GM12878 (cell line): Measurements from ENCODE around the gene NEFH. TPM values are rescaled to one million over a fixed set of nuclear protein-coding genes. Genes with fewer than 3 reads are reported as not detected.
A peak's percentile ranks its signal among the peaks of the same experiment; 100 is the strongest.

Experiments used
- ATAC-seq: fragments of 200-7000 bp; cut with Tn5 transposase; 3 replicates; pipeline ENCODE4 v1.9.1; 2020; ENCODE audit warnings: mild to moderate bottlenecking, moderate library complexity
- BruUV-seq: library from RNA; stranded (reverse); fragments of 400-500 nt; replicated peaks from 2 replicates; lab custom pipeline; 2021; lab: Mats Ljungman, UMichigan
- CTCF ChIA-PET: fragments of 300-600 bp; sonication (Branson Sonifier 250); formaldehyde crosslinking; extraction: SDS; loops from one replicate; lab custom pipeline; 2021; ENCODE audit warnings: inconsistent platforms; lab: Yijun Ruan, JAX
- POLR2A ChIA-PET: fragments of 350-600 bp; formaldehyde crosslinking; extraction: SDS; loops from one replicate; lab custom pipeline; 2021; ENCODE audit warnings: inconsistent platforms; lab: Charles Lee
- RAD21 ChIA-PET: fragments of 300-600 bp; sonication (Branson Sonifier 250); formaldehyde crosslinking; loops from one replicate; lab custom pipeline; 2023; ENCODE audit warnings: antibody characterized with exemption; ENCODE audit not compliant: unreplicated experiment; lab: Charles Lee
- SMC1A ChIA-PET: fragments of 300-600 bp; sonication (Branson Sonifier 250); formaldehyde crosslinking; loops from one replicate; lab custom pipeline; 2023; ENCODE audit not compliant: unreplicated experiment, uncharacterized antibody; lab: Charles Lee
- DNase-seq: peaks from one replicate; pipeline ENCODE4 v3.0.0-alpha.2; 2011; ENCODE audit warnings: low read depth, low spot score
- FAIRE-seq: peaks from 3 replicates; lab custom pipeline; 2011; peaks lifted over from hg19 to GRCh38; lab: Jason Lieb, UNC
- H2AFZ ChIP-seq: 2 replicates; pipeline ENCODE4 v1.6.0; 2011; ENCODE audit warnings: low read depth, low read length, control low read depth; ENCODE audit not compliant: control insufficient read depth
- H3K27ac ChIP-seq: 2 replicates; pipeline ENCODE4 v1.5.1; 2011; ENCODE audit warnings: control low read depth; ENCODE audit not compliant: control insufficient read depth, insufficient read depth
- H3K27me3 ChIP-seq, 2 experiments: replicated peaks in 1 of 2; 2 replicates each; pipeline versions ENCODE4 v1.6.0 to v1.6.1; 2011; ENCODE audit warnings: low read length in 1 of 2; ENCODE audit not compliant: control insufficient read depth in 2 of 2, insufficient read depth in 2 of 2
- H3K36me3 ChIP-seq, 2 experiments: 2 replicates each; pipeline ENCODE4 v1.5.1; 2011; ENCODE audit warnings: low read length in 1 of 2; ENCODE audit not compliant: control insufficient read depth in 2 of 2, insufficient read depth in 2 of 2
- H3K4me1 ChIP-seq: 2 replicates; pipeline ENCODE4 v1.6.1; 2011; ENCODE audit warnings: mild to moderate bottlenecking, low read length, moderate library complexity, mixed read lengths; ENCODE audit not compliant: control insufficient read depth, insufficient read depth
- H3K4me2 ChIP-seq: 2 replicates; pipeline ENCODE4 v1.6.0; 2011; ENCODE audit warnings: control low read depth; ENCODE audit not compliant: control insufficient read depth, insufficient read depth
- H3K4me3 ChIP-seq: fragments of 200-600 bp; sonication (generic); 2 replicates; pipeline ENCODE4 v1.5.1; 2016
- H3K79me2 ChIP-seq: 2 replicates; pipeline ENCODE4 v1.6.0; 2011; ENCODE audit warnings: low read length; ENCODE audit not compliant: control insufficient read depth, insufficient read depth
- H3K9ac ChIP-seq: 2 replicates; pipeline ENCODE4 v1.8.0; 2011; ENCODE audit warnings: low read length, control low read depth, mixed read lengths; ENCODE audit not compliant: control insufficient read depth, insufficient read depth
- H3K9me3 ChIP-seq: replicated peaks from 3 replicates; pipeline ENCODE4 v1.5.1; 2011; ENCODE audit warnings: mild to moderate bottlenecking, low read length; ENCODE audit not compliant: control insufficient read depth, insufficient read depth
- H4K20me1 ChIP-seq: 2 replicates; pipeline ENCODE4 v1.6.0; 2011; ENCODE audit not compliant: control insufficient read depth, insufficient read depth
- CREB1 ChIP-seq: IDR thresholded peaks from 2 replicates; pipeline ENCODE4 v1.6.1; 2012; ENCODE audit warnings: low read depth, mild to moderate bottlenecking, inconsistent platforms
- CREM ChIP-seq: IDR thresholded peaks from 2 replicates; pipeline ENCODE4 v1.6.1; 2014; ENCODE audit warnings: antibody characterized with exemption, low read depth
- ESRRA ChIP-seq: IDR thresholded peaks from 2 replicates; pipeline ENCODE4 v1.6.1; 2012; ENCODE audit warnings: mild to moderate bottlenecking, low read length, improper control_type of control experiment
- IKZF1 ChIP-seq: fragments of 450-650 bp; conservative IDR thresholded peaks from 2 replicates; pipeline ENCODE4 v1.6.1; 2017; ENCODE audit warnings: antibody characterized with exemption, mild to moderate bottlenecking
- KAT2A ChIP-seq: conservative IDR thresholded peaks from 2 replicates; pipeline ENCODE4 v1.6.1; 2011; ENCODE audit warnings: low read depth, low read length; ENCODE audit not compliant: control insufficient read depth
- MEF2A ChIP-seq: IDR thresholded peaks from 2 replicates; pipeline ENCODE4 v1.6.1; 2011; ENCODE audit warnings: low read depth, mild to moderate bottlenecking, low read length, moderate library complexity; ENCODE audit not compliant: insufficient read depth
- POLR2A ChIP-seq: IDR thresholded peaks from 2 replicates; pipeline ENCODE4 v1.6.1; 2011; ENCODE audit warnings: low read depth, mild to moderate bottlenecking, low read length
- RAD21 ChIP-seq: IDR thresholded peaks from 2 replicates; pipeline ENCODE4 v1.6.1; 2011; ENCODE audit warnings: mild to moderate bottlenecking, low read depth, low read length, moderate library complexity; ENCODE audit not compliant: insufficient read depth
- SMAD5 ChIP-seq: IDR thresholded peaks from 2 replicates; pipeline ENCODE4 v1.6.1; 2016; ENCODE audit warnings: antibody characterized with exemption, low read depth
- TARDBP ChIP-seq: IDR thresholded peaks from 2 replicates; pipeline ENCODE4 v1.6.1; 2016; ENCODE audit warnings: borderline replicate concordance
- TBL1XR1 ChIP-seq: IDR thresholded peaks from 2 replicates; pipeline ENCODE4 v1.6.1; 2012; ENCODE audit warnings: low read depth, low read length, improper control_type of control experiment
- WGBS: methylation state at CpG from one replicate; pipeline ENCODE4 v1.1.6; 2016; ENCODE audit warnings: low lambda C conversion rate; ENCODE audit not compliant: insufficient replicate concordance, insufficient coverage; ENCODE audit errors: missing lambda C conversion rate; 5-methylcytosine and 5-hydroxymethylcytosine counted together
- in situ Hi-C: fragments of 300-500 bp; cut with MboI; formaldehyde crosslinking; loops from 9 replicates; pipeline ENCODE4 v1.14.3; 2018; ENCODE audit warnings: mixed read lengths
- intact Hi-C: fragments of 100-400 bp; cut with micrococcal nuclease; formaldehyde crosslinking; loops from one replicate; pipeline ENCODE4 v1.14.2; 2022; ENCODE audit not compliant: unreplicated experiment
- polyA plus RNA-seq, 11 experiments: library from polyadenylated mRNA; depleted of rRNA in 4 of 11; unstranded in 6 of 11; stranded (reverse) in 5 of 11; fragments of >200 nt; fragmentation: Nextera tagmentation in 4 of 11; fragmentation: Illumina TruSeq in 1 of 11; extraction: Ambion mirVana in 4 of 11; extraction: Trizol in 1 of 11; gene quantifications; 1 replicate in 1 of 11; 2 replicates in 10 of 11; pipeline versions ENCODE4 v1.2.1 to v1.2.3, GENCODE V29; 2011 to 2016; ENCODE audit warnings: inconsistent platforms in 2 of 11, missing spikeins in 2 of 11, low read depth in 1 of 11
- total RNA-seq, 4 experiments: library from RNA; depleted of rRNA in 3 of 4; stranded (reverse); fragments of >200 nt in 3 of 4; fragmentation: Illumina TruSeq in 1 of 4; extraction: Trizol in 1 of 4; gene quantifications; 2 replicates each; pipeline versions ENCODE4 v1.2.1 to v1.2.3, GENCODE V29; 2013 to 2021
- TF ChIP-seq, protein P1 (sequence below): fragments of 450-650 bp; formaldehyde crosslinking; IDR thresholded peaks from 2 replicates; pipeline ENCODE4 v1.5.0; 2022; ENCODE audit warnings: mild to moderate bottlenecking, missing genetic modification characterization
- TF ChIP-seq, protein P2 (sequence below): fragments of 450-650 bp; IDR thresholded peaks from 2 replicates; pipeline ENCODE4 v1.6.1; 2018; ENCODE audit warnings: mild to moderate bottlenecking, low read depth, moderate library complexity; ENCODE audit not compliant: partially characterized antibody

NEFH gene
- total and polyA plus RNA-seq, 10 of the 15 experiments (the other 5 are each of a cell fraction or from before 2014, with no cell fraction given): 0.02 to 0.25 (median 0.09) TPM

DNA sequence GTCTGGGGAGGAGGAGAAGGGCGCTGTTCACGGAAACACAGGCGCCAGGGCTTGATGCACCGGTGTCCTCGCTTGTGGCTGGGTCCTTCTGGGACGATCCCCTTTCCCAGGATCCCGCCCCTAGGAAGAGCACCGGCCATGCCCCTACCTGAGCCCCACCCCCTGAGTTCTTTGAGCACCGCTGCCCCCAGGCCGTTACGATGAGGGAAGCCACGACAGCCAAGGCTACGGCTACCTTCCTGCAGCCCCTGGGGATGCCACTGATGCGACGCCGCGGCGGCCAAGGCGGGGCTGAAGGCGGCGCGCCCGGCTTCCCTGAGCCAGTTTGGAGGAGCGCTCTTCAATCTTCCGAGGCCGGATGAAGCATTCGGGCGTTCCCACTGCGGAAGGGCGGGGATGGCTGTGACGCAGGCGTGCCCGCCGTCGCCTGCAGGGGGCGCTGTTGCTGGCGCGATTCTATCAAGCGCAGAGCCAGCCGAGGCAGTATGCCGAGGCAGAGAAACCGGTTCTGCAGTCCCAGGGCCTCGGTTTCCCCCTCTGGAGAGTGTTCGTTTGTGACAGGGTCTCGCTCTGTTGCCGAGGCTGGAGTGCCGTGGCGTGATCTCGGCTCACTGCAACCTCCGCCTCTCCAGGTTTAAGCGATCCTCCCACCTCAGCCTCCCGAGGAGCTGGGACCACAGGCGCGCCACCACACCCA lies 9.7 kb upstream of the NEFH start (continued):
- peak; percentile 33 for TF ChIP-seq IKZF1
- TF ChIP-seq RAD21: 0 out of 2 replicates have a peak, but pooled peaks have one; percentile 30
- peak; percentile 93 for TF ChIP-seq CREM
- TF ChIP-seq CREB1: peak; percentile 81
- TF ChIP-seq, all 136 proteins: peak for 6

DNA sequence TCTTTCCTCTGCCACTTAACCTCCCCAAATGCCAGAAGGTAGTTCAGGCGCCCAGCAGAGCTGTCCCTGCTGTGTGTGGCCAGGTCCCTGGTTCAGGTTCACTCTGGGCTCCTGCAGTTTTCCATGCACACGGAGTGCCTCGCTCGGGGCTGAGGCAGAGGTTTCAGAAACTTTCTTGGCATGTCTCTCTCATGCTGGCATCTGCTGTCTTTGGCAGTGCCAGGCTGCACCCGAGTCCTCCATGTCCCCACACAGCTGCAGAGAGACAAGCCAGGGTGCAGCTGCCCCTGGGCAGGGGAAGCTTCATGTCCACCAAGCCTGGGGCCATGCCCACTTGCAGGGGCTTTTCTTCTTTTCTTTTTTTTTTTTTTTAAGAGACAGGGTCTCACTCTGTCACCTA lies 7.0 kb upstream of the NEFH start:
- no TSS peak for BruUV-seq
- no peak overlapping the region for H3K4me2 ChIP-seq
- intact Hi-C loops (no loop called here), in situ Hi-C loops (no loop called here)
- DNase-seq (no peak), FAIRE-seq (no peak), ATAC-seq (no peak)
- H3K27ac ChIP-seq: no peak overlapping the region
- ChIA-PET POLR2A (no interaction called here), CTCF (interaction anchor here (1.2 kb wide), 1 partner anchor 81 kb away, joined by 4 read pairs; the partner anchor contains the start of gene THOC5), SMC1A (no interaction called here), RAD21 (no interaction called here)
- no peaks in the 10 kb centered on the region for H4K20me1 ChIP-seq
- H3K79me2 ChIP-seq: no peaks in the 10 kb centered on the region
- no peaks in the 10 kb centered on the region for H3K36me3 ChIP-seq
- TF ChIP-seq, protein P1, sequence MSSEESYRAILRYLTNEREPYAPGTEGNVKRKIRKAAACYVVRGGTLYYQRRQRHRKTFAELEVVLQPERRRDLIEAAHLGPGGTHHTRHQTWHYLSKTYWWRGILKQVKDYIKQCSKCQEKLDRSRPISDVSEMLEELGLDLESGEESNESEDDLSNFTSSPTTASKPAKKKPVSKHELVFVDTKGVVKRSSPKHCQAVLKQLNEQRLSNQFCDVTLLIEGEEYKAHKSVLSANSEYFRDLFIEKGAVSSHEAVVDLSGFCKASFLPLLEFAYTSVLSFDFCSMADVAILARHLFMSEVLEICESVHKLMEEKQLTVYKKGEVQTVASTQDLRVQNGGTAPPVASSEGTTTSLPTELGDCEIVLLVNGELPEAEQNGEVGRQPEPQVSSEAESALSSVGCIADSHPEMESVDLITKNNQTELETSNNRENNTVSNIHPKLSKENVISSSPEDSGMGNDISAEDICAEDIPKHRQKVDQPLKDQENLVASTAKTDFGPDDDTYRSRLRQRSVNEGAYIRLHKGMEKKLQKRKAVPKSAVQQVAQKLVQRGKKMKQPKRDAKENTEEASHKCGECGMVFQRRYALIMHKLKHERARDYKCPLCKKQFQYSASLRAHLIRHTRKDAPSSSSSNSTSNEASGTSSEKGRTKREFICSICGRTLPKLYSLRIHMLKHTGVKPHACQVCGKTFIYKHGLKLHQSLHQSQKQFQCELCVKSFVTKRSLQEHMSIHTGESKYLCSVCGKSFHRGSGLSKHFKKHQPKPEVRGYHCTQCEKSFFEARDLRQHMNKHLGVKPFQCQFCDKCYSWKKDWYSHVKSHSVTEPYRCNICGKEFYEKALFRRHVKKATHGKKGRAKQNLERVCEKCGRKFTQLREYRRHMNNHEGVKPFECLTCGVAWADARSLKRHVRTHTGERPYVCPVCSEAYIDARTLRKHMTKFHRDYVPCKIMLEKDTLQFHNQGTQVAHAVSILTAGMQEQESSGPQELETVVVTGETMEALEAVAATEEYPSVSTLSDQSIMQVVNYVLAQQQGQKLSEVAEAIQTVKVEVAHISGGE (CRISPR knock-in tag): no peak
- no peak for TF ChIP-seq MEF2A
- TF ChIP-seq, protein P2, sequence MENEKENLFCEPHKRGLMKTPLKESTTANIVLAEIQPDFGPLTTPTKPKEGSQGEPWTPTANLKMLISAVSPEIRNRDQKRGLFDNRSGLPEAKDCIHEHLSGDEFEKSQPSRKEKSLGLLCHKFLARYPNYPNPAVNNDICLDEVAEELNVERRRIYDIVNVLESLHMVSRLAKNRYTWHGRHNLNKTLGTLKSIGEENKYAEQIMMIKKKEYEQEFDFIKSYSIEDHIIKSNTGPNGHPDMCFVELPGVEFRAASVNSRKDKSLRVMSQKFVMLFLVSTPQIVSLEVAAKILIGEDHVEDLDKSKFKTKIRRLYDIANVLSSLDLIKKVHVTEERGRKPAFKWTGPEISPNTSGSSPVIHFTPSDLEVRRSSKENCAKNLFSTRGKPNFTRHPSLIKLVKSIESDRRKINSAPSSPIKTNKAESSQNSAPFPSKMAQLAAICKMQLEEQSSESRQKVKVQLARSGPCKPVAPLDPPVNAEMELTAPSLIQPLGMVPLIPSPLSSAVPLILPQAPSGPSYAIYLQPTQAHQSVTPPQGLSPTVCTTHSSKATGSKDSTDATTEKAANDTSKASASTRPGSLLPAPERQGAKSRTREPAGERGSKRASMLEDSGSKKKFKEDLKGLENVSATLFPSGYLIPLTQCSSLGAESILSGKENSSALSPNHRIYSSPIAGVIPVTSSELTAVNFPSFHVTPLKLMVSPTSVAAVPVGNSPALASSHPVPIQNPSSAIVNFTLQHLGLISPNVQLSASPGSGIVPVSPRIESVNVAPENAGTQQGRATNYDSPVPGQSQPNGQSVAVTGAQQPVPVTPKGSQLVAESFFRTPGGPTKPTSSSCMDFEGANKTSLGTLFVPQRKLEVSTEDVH: no peak
- no peak for TF ChIP-seq POLR2A
- TF ChIP-seq ESRRA: no peak
- TF ChIP-seq TARDBP: no peak
- no peak for TF ChIP-seq KAT2A
- TF ChIP-seq SMAD5: no peak
- no peak for TF ChIP-seq TBL1XR1
- H2AFZ ChIP-seq: no peak overlapping the region
- H3K27me3 ChIP-seq: peaks cover 0 to 3% of the 10 kb centered on the region in 2 experiments; a peak in 3 of 4 replicates
- no peak overlapping the region for H3K4me3 ChIP-seq
- peaks cover 8% of the 10 kb centered on the region for H3K4me1 ChIP-seq
- H3K9me3 ChIP-seq: no peaks in the 10 kb centered on the region
- H3K9ac ChIP-seq: no peak overlapping the region
- WGBS: 25% methylated on average over 5 of the region's 5 CpGs
